IMR-90 (cell line): ENCODE data around the gene PLCL2. TPM values are rescaled to one million over a fixed set of nuclear protein-coding genes. Genes with fewer than 3 reads are reported as not detected.
A peak's percentile ranks its signal among the peaks of the same experiment; 100 is the strongest.

Experiments
- ATAC-seq: fragments of 200-7000 bp; cut with Tn5 transposase; 2 replicates; pipeline ENCODE4 v1.9.1; 2020; ENCODE audit warnings: low read depth, mild to moderate bottlenecking, moderate library complexity
- BruUV-seq: library from RNA; stranded (reverse); fragments of 400-500 nt; replicated peaks from 2 replicates; lab custom pipeline; 2021; lab: Mats Ljungman, UMichigan
- CTCF ChIA-PET: fragments of 300-600 bp; formaldehyde crosslinking; extraction: SDS; loops from one replicate; lab custom pipeline; 2021; ENCODE audit warnings: antibody characterized with exemption; lab: Yijun Ruan, JAX
- POLR2A ChIA-PET: fragments of 300-600 bp; sonication (Branson Sonifier 250); formaldehyde crosslinking; loops from one replicate; lab custom pipeline; 2022; ENCODE audit warnings: antibody characterized with exemption; ENCODE audit not compliant: unreplicated experiment; lab: Charles Lee
- DNase-seq: peaks from one replicate; pipeline ENCODE4 v3.0.0; 2013
- H2AFZ ChIP-seq: replicated peaks from 2 replicates; pipeline ENCODE3; 2013; ENCODE audit warnings: low read length, mild to moderate bottlenecking; ENCODE audit not compliant: poor library complexity
- H2AK5ac ChIP-seq: 2 replicates; pipeline ENCODE4 v1.6.1; 2013; ENCODE audit warnings: low read depth, low read length, inconsistent platforms
- H2AK9ac ChIP-seq: replicated peaks from 2 replicates; pipeline ENCODE3; 2013; ENCODE audit warnings: mild to moderate bottlenecking, low read depth, low read length, moderate library complexity; ENCODE audit not compliant: poor library complexity
- H2BK120ac ChIP-seq: 2 replicates; pipeline ENCODE4 v1.6.1; 2013; ENCODE audit warnings: low read depth, low read length, inconsistent platforms
- H2BK15ac ChIP-seq: 3 replicates; pipeline ENCODE4 v1.6.1; 2013; ENCODE audit warnings: low read depth, low read length, inconsistent platforms
- H2BK20ac ChIP-seq: 2 replicates; pipeline ENCODE4 v1.6.1; 2013; ENCODE audit warnings: low read depth, mild to moderate bottlenecking, inconsistent platforms, low read length, moderate library complexity
- H2BK5ac ChIP-seq: 2 replicates; pipeline ENCODE4 v1.6.1; 2013; ENCODE audit warnings: mild to moderate bottlenecking, low read depth, low read length, inconsistent platforms; ENCODE audit not compliant: poor library complexity, severe bottlenecking
- H3K14ac ChIP-seq: replicated peaks from 2 replicates; pipeline ENCODE4 v1.6.1; 2013; ENCODE audit warnings: low read depth, low read length, inconsistent platforms
- H3K18ac ChIP-seq: 2 replicates; pipeline ENCODE4 v1.6.1; 2013; ENCODE audit warnings: low read depth, low read length, control low read depth
- H3K23ac ChIP-seq: 2 replicates; pipeline ENCODE4 v1.6.1; 2013; ENCODE audit warnings: low read depth, low read length, inconsistent platforms
- H3K27ac ChIP-seq: 2 replicates; pipeline ENCODE4 v1.5.1; 2013; ENCODE audit warnings: mild to moderate bottlenecking, control low read depth, low read length; ENCODE audit not compliant: insufficient read depth
- H3K27me3 ChIP-seq: 2 replicates; pipeline ENCODE4 v1.6.1; 2013; ENCODE audit warnings: low read length; ENCODE audit not compliant: control insufficient read depth, insufficient read depth
- H3K36me3 ChIP-seq: 2 replicates; pipeline ENCODE4 v1.6.1; 2013; ENCODE audit warnings: low read length, mixed read lengths; ENCODE audit not compliant: control insufficient read depth, insufficient read depth
- H3K4ac ChIP-seq: 2 replicates; pipeline ENCODE4 v1.6.1; 2013; ENCODE audit warnings: low read depth, low read length, inconsistent platforms
- H3K4me1 ChIP-seq: 2 replicates; pipeline ENCODE4 v1.6.1; 2013; ENCODE audit warnings: low read length, mixed read lengths; ENCODE audit not compliant: control insufficient read depth, insufficient read depth
- H3K4me2 ChIP-seq: 2 replicates; pipeline ENCODE4 v1.6.1; 2013; ENCODE audit warnings: low read depth, mild to moderate bottlenecking, control low read depth, low read length, moderate library complexity
- H3K4me3 ChIP-seq: 2 replicates; pipeline ENCODE4 v1.5.1; 2013; ENCODE audit warnings: low read depth, mild to moderate bottlenecking, control low read depth, low read length, moderate library complexity; ENCODE audit not compliant: insufficient read depth
- H3K56ac ChIP-seq: 2 replicates; pipeline ENCODE4 v1.6.1; 2013; ENCODE audit warnings: low read length, inconsistent platforms; ENCODE audit not compliant: insufficient read depth; ENCODE audit errors: extremely low read depth
- H3K79me1 ChIP-seq, 2 experiments: 2 replicates each; pipeline ENCODE4 v1.6.1; 2013; ENCODE audit warnings: low read length in 2 of 2, inconsistent platforms in 1 of 2, low read depth in 1 of 2
- H3K9ac ChIP-seq: 2 replicates; pipeline ENCODE4 v1.6.1; 2013; ENCODE audit warnings: low read depth, low read length, control low read depth
- H3K9me1 ChIP-seq: 2 replicates; pipeline ENCODE4 v1.6.1; 2013; ENCODE audit warnings: low read length, inconsistent platforms; ENCODE audit not compliant: insufficient read depth
- H3K9me3 ChIP-seq: 2 replicates; pipeline ENCODE4 v1.6.1; 2013; ENCODE audit warnings: low read length; ENCODE audit not compliant: control insufficient read depth, insufficient read depth
- H4K20me1 ChIP-seq: 2 replicates; pipeline ENCODE4 v1.6.1; 2013; ENCODE audit warnings: low read length, inconsistent platforms; ENCODE audit not compliant: insufficient read depth
- H4K5ac ChIP-seq: 2 replicates; pipeline ENCODE4 v1.6.1; 2013; ENCODE audit warnings: mild to moderate bottlenecking, low read depth, low read length, control low read depth
- H4K8ac ChIP-seq, 2 experiments: 2 replicates each; pipeline ENCODE4 v1.6.1; 2013; ENCODE audit warnings: low read depth in 2 of 2, low read length in 2 of 2, control low read depth in 1 of 2, inconsistent platforms in 1 of 2
- H4K91ac ChIP-seq: 2 replicates; pipeline ENCODE4 v1.6.1; 2013; ENCODE audit warnings: low read depth, low read length, inconsistent platforms; ENCODE audit not compliant: insufficient read depth
- BHLHE40 ChIP-seq: fragments of 150-350 bp; IDR thresholded peaks from 2 replicates; pipeline ENCODE4 v1.6.1; 2016; ENCODE audit warnings: mild to moderate bottlenecking, low read depth, low read length
- CHD1 ChIP-seq: IDR thresholded peaks from 2 replicates; pipeline ENCODE4 v1.6.1; 2012; ENCODE audit warnings: low read depth, low read length, improper control_type of control experiment
- MAFK ChIP-seq: IDR thresholded peaks from 2 replicates; pipeline ENCODE4 v1.6.1; 2012; ENCODE audit warnings: low read depth, low read length, improper control_type of control experiment
- MXI1 ChIP-seq: IDR thresholded peaks from 2 replicates; pipeline ENCODE4 v1.6.1; 2012; ENCODE audit warnings: low read depth, mild to moderate bottlenecking, low read length, moderate library complexity, borderline replicate concordance
- NFE2L2 ChIP-seq: fragments of 150-350 bp; IDR thresholded peaks from 2 replicates; pipeline ENCODE4 v1.6.1; 2016; ENCODE audit warnings: low read depth, mild to moderate bottlenecking, low read length
- POLR2A ChIP-seq: IDR thresholded peaks from 2 replicates; pipeline ENCODE4 v1.6.1; 2012; ENCODE audit warnings: mild to moderate bottlenecking, low read depth, low read length
- RAD21 ChIP-seq: IDR thresholded peaks from 2 replicates; pipeline ENCODE4 v1.6.1; 2012; ENCODE audit warnings: low read length, improper control_type of control experiment
- RFX5 ChIP-seq: IDR thresholded peaks from 2 replicates; pipeline ENCODE4 v1.8.0; 2012; ENCODE audit warnings: low read depth, mild to moderate bottlenecking, low read length, moderate library complexity
- SMC3 ChIP-seq: fragments of 150-350 bp; IDR thresholded peaks from 2 replicates; pipeline ENCODE4 v1.6.1; 2016; ENCODE audit warnings: low read depth, mild to moderate bottlenecking, antibody characterized with exemption, low read length, moderate library complexity
- WGBS, 2 experiments: methylation state at CpG; one replicate each; pipeline versions ENCODE4 v1.1.5 to v1.1.7; 2013; ENCODE audit warnings: missing lambda C conversion rate in 2 of 2; ENCODE audit not compliant: insufficient read length in 1 of 2; ENCODE audit errors: extremely low coverage in 2 of 2; 5-methylcytosine and 5-hydroxymethylcytosine counted together
- dilution Hi-C: fragments of 300-500 bp; cut with HindIII; formaldehyde crosslinking; loops from one replicate; pipeline ENCODE4 v1.14.3; 2018; ENCODE audit warnings: low sequenced_read_pairs; ENCODE audit not compliant: unreplicated experiment
- in situ Hi-C: fragments of 300-500 bp; cut with MboI; formaldehyde crosslinking; loops from 3 replicates; pipeline ENCODE4 v1.14.3; 2019; ENCODE audit warnings: low sequenced_read_pairs, inconsistent platforms, mixed read lengths
- intact Hi-C: fragments of 100-400 bp; cut with micrococcal nuclease; formaldehyde crosslinking; loops from 2 replicates; pipeline ENCODE4 v1.10.0; 2022
- polyA plus RNA-seq, 3 experiments: library from polyadenylated mRNA; depleted of rRNA; stranded (reverse); fragments of >200 nt; gene quantifications; 2 replicates each; pipeline ENCODE4 v1.2.3, GENCODE V29; 2012; ENCODE audit warnings: low replicate concordance in 1 of 3
- total RNA-seq: library from RNA; depleted of rRNA; stranded (reverse); fragments of >200 nt; gene quantifications from 2 replicates; pipeline ENCODE4 v1.2.3, GENCODE V29; 2012

PLCL2 gene
- total and polyA plus RNA-seq, 2 of the 4 experiments (the other 2 are of a cell fraction) = 0.92 to 3.8 TPM

GRCh38 chr3:17023006-17023664 is 138.4 kb downstream of the PLCL2 start:
- no peak overlapping the region for H2BK120ac ChIP-seq
- no peaks in the 10 kb centered on the region for H4K20me1 ChIP-seq
- H2AK5ac ChIP-seq = no peak overlapping the region
- ChIA-PET POLR2A (no interaction called here), CTCF (interaction anchor here (0.8 to 1.6 kb wide), 2 partner anchors 8 to 138 kb away, joined by 3 to 4 read pairs; partner anchors contain the start of gene PLCL2)
- no peak for ATAC-seq
- no peak overlapping the region for H4K5ac ChIP-seq
- no peak overlapping the region for H3K14ac ChIP-seq
- H2AK9ac ChIP-seq = no peak overlapping the region
- DNase-seq = peak; percentile 12
- no peak overlapping the region for H3K23ac ChIP-seq
- no CpG with 5 or more reads among the region's 6 CpGs for WGBS, 2 experiments
- no peak overlapping the region for H2AFZ ChIP-seq
- H3K36me3 ChIP-seq = no peaks in the 10 kb centered on the region
- H3K4ac ChIP-seq = no peak overlapping the region
- no peak overlapping the region for H3K4me2 ChIP-seq
- no peak overlapping the region for H3K56ac ChIP-seq
- no peak overlapping the region for H3K27ac ChIP-seq
- no peak overlapping the region for H2BK20ac ChIP-seq
- no peak overlapping the region for H4K8ac ChIP-seq
- H2BK5ac ChIP-seq = no peak overlapping the region
- no TSS peak for BruUV-seq
- in situ Hi-C loops (no loop called here), dilution Hi-C loops (no loop called here), intact Hi-C loops (no loop called here)
- no peak overlapping the region for H3K18ac ChIP-seq
- no peaks in the 10 kb centered on the region for H3K4me1 ChIP-seq
- H3K4me3 ChIP-seq = no peak overlapping the region
- no peaks in the 10 kb centered on the region for H3K9me3 ChIP-seq
- H4K91ac ChIP-seq = no peak overlapping the region
- H3K27me3 ChIP-seq = no peaks in the 10 kb centered on the region
- no peak overlapping the region for H2BK15ac ChIP-seq
- TF ChIP-seq NFE2L2 (no peak), POLR2A (no peak), BHLHE40 (no peak), MXI1 (no peak), MAFK (no peak), SMC3 (no peak), RFX5 (no peak), CHD1 (no peak), RAD21 (no peak)
- H3K79me1 ChIP-seq = no peaks in the 10 kb centered on the region
- no peak overlapping the region for H3K9ac ChIP-seq
- no peaks in the 10 kb centered on the region for H3K9me1 ChIP-seq
